ENCODE measurements around the gene MAB21L2.

GRCh38 chr4:150600812-150601445 is 19.0 kb downstream of the MAB21L2 start:
- TF ChIP-seq, protein P1, sequence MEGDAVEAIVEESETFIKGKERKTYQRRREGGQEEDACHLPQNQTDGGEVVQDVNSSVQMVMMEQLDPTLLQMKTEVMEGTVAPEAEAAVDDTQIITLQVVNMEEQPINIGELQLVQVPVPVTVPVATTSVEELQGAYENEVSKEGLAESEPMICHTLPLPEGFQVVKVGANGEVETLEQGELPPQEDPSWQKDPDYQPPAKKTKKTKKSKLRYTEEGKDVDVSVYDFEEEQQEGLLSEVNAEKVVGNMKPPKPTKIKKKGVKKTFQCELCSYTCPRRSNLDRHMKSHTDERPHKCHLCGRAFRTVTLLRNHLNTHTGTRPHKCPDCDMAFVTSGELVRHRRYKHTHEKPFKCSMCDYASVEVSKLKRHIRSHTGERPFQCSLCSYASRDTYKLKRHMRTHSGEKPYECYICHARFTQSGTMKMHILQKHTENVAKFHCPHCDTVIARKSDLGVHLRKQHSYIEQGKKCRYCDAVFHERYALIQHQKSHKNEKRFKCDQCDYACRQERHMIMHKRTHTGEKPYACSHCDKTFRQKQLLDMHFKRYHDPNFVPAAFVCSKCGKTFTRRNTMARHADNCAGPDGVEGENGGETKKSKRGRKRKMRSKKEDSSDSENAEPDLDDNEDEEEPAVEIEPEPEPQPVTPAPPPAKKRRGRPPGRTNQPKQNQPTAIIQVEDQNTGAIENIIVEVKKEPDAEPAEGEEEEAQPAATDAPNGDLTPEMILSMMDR (IDR thresholded peaks at IDR 0.05) = no peak
- TF ChIP-seq POLR2A (IDR thresholded peaks at IDR 0.05) = no peak
